Nucleus accumbens (tissue), 56 donors: Measurements from ENCODE around the gene FOXL1.
"Not testable (repeated sequence)": the region's sequence is repeated elsewhere in the genome, so short reads cannot be mapped to it uniquely, and the experiment has no call there.

Experiments used
- DNase-seq, 56 donors: peaks; one replicate each; lab custom pipeline; 2025; lab: John Stamatoyannopoulos, UW

FOXL1 gene

DNA sequence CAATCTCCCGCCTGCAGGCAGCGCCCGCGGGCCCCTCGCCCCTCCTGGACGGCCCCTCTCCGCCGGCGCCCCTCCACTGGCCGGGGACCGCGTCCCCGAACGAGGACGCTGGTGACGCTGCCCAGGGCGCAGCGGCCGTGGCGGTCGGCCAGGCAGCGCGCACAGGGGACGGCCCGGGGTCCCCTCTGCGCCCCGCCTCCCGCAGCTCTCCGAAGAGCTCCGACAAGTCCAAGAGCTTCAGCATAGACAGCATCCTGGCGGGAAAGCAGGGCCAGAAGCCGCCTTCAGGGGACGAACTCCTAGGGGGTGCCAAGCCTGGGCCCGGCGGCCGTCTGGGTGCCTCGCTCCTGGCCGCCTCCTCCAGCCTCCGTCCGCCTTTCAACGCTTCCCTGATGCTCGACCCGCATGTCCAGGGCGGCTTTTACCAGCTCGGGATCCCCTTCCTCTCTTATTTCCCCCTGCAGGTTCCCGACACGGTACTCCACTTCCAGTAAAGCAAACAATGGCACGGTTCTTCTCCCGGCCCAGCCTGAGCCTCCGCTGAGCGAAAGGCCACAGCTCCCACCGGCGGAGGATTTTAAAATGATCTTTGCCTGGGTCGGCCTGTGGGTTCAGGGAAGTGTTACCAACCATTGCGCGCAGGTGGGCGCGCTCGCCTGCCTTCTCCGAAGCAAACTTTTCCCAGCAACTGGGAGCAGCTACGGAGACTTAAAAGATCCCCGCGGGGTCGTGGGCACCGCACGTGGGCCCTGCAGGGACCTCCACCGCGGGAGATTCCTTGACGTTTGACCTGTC is 1.1 kb downstream of the FOXL1 start:
- no peak for DNase-seq

DNA sequence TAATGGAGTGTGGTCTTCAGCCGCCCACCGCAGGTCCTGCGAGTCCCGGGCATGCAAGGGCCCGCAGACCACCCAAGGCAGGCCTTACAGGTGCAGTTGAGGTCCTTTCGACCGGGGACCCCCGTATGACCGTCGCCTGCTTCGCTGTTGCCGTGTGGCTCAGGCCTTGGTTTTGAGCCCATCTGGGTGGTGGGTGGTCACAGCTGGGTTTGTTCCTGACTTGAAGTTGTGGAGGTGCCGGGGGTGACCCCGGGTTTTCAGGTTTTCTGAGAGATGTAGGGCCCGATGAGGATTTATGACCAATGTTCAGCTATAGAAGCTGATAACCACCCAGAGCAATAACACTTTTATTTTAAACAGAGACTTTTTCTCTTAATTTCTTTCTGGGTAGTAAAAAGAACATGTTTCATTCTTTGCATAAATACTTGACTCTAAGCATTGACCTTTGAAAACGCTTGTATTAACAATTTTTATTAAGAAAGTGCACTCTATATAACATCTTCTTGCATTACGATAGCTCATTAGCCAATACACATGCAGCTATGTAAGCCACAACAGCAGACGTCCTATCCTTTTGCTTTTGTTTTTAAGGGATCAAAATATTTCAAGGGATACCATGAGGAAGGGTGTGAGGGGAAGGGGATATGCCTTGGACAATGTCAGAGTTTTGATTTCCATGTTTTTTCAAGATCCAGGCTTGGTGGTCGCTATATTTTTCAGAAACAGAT is 1.9 kb downstream of the FOXL1 start:
- no peak for DNase-seq

DNA sequence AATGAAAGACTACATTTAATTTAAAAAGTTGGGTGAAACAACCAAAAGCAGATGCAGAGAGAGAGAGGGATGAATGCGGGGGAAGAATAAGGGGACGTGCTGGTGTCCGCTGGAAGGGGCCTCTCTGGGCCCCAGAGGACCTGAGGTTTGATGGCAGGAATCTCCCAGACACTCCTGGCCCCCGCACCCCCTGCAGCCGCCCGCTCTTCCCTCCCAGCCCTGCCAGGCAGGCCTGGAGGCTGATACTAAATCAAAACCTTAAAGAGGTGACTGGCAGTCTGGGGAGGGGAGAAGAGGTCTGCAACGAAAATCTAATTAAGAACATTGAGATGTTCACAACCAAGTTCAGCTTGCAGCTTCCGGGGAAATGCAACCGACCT is 2.4 kb downstream of the FOXL1 start:
- DNase-seq: no peak

DNA sequence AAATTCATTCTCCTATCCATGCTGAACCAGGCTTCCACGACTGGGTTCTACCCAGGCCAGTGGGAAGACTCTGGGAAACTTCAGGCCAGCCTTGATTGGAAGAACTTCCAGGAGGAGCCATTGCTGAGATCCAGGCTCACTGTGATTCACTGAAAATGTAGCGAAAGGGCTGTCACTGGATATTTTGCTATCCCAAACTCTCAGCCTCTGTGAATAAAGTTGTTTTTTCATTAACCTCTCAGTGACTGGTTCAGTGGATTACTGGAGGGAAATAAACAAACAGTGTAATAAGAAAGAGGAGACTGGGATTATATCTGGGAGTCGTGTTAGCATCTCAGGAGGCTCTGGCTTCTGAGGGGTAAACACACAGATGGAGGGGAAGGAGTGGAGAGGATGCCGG is 3.1 kb downstream of the FOXL1 start:
- DNase-seq: no peak

DNA sequence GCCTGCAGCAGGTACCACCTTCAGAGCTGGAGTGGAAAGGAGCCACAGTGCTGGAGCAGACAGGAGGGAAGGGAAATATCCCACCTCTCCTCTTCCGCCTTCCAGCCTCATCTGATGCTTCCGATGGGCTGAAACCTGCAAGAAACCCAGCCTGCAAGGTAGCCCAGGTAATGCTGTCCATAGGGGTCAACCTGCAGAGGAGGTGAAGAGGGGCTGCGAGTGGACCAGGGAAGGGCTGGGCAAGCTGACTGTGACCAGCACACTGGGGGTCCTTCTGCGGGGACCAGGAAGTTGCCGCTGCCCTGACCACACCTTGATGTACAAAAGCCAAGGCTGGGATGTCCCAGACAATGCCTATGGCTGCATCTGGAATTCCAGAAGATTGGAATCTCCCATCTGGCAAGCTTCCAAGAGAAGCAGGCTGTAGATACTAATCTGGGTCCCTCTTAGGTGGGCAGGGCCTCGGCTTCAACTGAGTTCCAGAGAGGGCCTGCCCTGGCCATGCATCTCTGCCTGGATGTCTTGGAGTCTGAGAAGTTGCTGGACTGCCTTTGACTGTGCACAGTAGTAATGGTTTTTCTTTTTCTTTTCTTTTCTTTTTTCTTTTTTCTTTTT is 5.8 kb downstream of the FOXL1 start:
- no peak for DNase-seq

DNA sequence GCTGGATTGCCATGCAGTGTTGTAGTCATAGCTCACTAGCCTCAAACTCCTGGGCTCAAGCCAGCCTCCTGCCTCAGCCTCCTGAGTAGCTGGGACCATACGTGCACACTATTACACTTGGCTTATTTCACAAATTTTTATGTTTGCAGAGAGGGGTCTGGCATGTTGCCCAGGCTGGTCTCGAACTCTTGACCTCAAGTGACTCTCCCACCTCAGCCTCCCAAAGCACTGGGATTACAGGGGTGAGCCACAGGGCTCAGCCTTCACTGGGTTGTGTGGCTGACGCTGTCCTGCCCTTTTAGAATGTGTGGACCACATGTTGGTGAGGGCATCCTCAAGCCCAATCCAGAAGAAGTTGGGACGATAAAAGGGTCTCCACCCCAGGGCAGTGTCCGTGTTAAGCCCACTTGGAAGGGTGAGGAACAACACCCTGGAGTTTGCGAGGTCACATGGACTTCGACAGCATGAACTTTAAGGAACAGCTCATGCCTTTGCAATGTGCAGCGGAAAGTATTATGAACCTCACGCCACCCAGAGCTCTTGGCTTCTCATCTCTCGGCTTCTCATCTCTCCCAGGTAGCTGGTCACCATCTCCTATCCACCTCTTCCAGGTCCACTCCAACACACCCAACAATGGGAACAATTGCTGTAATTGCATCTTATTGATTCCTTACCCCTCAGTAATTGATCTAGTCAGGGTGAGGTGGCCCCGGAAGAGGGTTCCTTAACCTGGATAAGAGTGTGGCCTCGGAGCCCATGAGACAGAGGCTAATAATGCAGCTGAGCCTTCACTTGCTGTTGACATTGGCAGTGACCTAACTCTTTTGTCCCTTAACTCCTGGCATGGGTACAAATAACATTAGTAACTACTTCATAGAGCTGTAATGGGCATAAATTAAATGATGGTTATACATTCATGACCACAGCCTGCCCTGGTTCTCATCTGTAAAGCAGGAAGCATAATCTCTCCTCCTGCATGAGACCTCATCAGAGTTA is 6.7 kb downstream of the FOXL1 start:
- no peak for DNase-seq

DNA sequence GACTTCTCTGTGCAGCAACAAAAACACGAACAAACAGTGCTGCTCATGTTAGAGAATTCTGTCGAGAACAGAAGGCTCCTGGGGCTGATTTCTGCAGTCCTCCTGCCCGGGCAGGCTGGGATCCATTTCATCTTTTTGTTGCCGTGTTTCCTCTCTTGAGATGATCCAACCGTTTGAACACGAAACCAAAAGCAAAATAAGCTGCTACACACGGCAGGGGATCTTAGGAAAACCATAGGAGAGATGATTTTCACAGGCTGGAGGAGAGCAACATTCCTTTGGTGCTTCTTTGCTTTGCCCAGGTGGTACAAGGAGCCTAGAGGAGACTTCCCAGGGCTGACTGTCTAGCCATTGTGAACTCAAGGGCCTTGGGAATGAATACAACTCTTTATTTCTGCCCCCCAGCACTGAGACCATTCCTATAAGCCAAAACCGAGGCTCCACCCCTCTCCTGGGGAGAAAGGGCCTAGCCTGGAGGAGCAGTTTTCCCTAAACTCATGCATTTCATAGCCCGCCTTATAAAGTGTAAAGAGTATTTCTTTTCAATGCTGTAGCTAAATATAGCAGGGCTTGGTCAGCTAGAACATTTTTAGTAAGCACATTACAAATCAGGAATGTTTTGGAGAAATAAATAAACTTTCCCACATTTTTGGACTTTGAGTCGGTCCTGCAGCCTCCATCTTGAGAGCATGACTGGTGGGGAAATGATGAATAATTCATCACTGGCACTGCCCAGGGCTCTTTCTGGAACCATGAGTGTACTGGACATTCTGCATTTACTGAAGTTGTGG is 7.7 kb downstream of the FOXL1 start:
- no peak for DNase-seq

DNA sequence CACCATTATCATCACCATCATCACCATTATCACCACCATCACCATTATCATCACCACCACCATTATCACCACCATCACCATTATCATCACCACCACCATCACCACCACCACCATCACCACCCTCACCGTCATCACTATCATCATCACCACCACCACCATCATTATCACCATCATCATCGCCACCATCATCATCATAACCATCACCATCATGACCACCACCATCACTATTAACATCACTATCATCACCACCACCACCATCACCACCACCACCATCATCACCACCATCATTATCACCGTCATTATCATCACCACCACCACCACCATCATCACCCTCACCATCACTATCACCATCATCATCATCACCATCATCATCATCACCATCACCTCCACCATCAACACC is 9.1 kb downstream of the FOXL1 start:
- DNase-seq: no peak

DNA sequence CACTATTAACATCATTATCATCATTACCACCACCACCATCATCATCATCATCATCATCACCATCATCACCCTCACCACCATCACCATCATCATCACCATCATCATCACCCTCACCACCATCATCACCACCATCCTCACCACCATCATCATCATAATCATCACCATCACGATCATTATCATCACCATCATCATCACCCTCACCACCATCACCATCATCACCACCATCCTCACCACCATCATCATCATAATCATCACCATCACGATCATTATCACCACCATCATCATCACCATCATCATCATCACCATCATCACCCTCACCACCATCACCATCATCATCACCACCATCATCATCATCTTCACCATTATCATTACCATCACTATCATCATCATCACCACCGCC is 9.6 kb downstream of the FOXL1 start:
- DNase-seq: not testable (repeated sequence)

DNA sequence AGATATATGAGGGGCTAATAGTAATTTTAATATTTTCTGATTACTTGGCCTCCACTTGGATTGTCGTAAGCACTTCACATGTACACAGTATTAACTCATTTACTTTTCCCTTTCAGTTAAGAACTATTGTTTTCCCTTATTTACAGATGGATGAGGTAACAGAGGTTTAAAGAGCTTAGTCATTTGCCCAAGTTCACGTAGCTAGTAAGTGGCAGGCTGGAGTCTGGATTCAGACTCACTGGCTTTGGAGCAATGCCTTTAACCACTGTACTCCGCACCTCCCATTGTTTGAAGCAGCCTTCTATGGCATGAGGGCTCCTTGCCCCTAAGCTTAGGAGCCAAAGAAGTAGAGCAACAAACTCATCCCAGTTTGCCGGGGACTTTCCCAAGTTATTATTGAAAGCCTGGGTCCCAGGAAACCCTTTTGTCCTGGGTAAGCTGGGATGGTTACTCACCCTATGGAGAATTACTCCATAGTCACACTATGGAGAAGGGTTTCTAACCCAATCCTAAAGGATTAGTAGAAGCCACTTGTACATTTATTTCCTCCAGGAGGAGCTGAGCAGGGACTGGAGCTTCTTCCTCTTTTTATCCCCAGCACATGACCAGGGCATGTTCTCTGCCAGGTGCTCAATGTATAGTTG is 12.3 kb downstream of the FOXL1 start:
- no peak for DNase-seq

DNA sequence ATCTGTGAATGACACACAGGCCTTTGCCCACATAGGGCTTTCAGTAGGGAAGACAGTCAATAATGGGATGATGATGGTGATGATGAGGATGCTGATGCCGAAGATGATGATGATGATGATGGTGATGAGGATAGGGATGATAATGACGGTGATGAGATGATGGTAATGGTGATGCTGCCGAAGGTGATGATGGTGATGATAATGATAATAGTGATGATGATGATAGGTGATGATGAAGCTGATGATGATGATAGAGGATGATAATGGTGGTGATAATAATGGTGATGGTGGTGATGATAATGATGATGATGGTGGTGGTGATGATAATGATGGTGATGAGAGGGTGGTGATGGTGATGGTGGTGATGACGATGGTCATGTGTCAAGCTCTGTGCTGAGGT is 12.9 kb downstream of the FOXL1 start:
- no peak for DNase-seq

DNA sequence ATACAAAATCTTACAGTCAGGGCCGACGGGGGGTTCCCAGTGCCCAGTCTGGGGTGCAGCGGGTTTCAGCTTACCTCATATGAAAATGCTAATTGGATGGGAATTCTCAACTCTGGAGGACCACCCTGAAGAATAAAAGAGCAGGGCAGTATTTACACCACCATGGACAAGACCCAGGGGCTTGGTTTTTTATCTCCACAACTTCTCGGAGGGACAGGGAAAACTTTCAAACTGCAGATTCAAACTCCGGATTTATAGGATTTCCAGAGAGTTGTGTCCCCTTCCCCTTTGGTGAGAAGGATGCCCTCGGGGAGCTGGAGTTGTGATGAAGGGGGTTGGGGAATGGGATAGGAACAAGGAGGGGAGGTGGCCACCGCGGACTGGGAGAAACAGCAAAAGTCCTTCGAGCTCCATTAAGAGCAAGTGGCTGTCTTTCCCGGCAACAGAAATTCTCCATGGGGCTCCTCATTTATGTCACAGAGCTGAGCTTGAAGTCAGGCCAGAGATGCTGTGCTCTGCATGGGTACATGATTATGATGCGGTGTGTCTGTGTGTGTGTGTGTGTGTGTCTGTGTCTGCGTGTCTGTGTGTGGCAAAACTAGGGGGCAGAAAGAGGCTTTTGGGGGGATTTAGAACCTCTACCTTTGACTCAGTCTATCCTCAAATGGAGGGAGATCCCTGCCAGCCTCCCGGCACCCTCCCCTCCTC is 15.7 kb downstream of the FOXL1 start:
- no peak for DNase-seq

DNA sequence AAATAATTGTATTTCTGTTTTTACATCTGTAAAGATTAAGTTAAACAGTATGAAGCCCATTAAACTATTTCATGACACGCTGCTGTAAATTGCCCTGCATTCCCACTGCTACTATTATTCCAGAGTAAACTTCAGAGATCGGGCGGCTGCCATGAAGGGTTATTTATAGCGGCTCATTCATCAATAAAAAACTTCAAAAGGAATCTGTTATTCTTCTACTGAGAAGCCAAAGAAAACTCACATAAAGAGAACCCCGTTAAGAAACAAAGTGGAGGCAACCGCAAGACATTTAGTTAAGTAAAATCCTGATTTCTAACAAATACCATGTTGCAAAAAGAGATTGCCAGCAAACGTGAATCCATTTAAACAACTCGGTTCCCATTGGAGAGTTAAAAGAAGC is 16.4 kb downstream of the FOXL1 start:
- DNase-seq: no peak

DNA sequence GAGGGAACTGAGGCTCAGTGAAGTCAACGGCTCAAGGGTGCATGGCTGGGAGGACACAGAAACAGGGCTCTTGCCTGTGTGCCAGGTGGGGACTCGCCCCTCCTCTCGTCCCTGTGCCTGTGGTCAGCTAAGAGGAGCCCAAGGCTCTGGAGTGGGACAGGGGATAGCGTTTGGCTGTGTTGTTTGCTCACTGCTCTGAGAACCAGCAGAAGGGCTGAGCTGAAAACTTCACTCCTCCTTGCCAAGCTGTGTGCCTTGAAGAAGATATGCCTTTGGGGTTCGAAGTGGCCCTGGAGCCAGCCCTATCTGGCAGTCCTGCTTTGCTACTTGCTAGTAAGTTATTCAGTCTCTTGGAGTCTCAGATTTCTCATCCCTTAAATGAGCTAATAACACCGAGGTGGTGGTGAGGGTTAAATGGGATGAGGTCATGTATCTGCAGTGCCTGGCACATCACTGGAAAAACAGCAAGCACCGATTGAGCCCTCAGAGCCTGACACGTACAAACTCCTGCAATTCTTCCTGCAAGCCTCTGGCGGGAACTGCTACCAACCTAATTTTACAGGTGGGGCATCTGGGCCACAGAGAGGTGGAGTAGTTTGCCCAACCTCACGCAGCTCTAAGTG is 17.7 kb downstream of the FOXL1 start:
- DNase-seq: no peak

DNA sequence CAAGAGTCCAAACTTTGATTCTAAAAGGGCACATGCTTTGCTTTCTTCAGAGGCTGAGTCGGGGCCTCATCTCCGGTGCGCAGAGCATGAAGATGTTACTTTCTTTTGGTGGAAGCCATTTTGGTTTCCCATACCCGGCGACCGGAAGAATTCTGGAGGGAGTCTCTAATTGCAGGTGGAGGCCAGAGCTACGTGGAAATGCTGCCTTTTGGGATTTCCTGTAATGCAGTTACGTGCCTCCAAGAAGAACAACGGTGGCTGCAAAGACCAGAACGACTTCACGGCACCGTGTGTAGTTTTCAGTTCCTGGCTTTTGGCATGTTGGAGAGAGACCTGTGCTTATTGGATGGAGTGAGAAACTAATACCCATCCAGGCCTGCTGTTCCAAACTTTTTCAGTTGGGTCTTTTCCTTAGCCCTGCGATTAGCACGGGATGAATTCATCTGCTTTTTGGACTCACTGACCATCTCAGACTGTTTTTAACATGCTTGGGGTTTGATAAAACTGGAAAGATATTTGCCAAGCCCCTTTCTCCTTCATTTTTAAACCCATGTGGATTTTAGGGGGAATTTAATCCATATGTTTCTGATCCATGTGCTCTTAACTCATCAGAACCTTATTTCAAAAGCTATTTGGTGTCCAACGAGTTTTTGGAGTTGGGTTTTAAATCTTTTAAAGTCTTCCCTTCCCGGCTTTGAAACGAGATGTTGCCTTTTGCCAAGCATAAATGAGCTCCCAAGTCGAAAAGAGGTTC is 19.0 kb downstream of the FOXL1 start:
- DNase-seq: no peak

DNA sequence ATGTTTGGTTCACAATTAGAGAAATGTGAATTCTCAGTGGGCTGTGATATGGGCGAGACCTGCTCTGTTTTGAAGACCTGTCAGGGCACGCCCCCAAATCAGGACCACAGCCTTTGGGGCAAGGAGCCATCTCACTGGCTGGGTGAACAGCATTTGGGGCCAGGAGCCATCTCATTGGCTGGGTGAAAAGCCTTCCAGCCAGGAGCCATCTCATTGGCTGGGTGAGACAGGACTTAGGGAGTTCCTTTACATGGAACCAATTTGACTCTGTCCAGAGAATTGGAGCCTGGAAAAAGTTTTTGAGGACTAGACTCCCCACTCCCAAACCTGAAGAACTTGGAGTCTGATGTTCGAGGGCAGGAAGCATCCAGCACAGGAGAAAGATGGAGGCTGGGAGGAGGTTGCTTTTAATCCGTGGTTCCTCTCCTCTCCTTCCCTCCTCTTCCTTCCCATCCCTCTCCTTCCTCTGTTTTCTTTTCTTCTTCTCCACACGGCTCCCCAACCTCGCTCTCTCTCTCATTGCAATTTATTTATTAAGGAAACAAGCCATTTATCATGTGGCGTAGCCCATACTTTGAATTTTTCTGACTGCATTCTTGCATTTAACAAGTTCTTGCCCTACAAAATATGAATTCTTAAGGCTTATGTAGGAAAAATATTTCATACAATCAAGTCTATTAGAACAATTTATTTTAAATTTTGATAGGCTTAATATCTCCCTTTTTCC is 19.7 kb downstream of the FOXL1 start:
- DNase-seq: no peak
